Neural crest cell (in vitro differentiated cells): Measurements from ENCODE around the gene SAE1. TPM values are rescaled to one million over a fixed set of nuclear protein-coding genes. Genes with fewer than 3 reads are reported as not detected.

Experiments
- DNase-seq: peaks from one replicate; pipeline ENCODE4 v3.0.0; 2021; ENCODE audit warnings: low read depth, mixed read lengths, low spot score
- H3K27ac Mint-ChIP-seq: one replicate; pipeline ENCODE4 v1.8.0; 2021; ENCODE audit warnings: mild to moderate bottlenecking, mixed read lengths; ENCODE audit not compliant: unreplicated experiment
- H3K27me3 Mint-ChIP-seq: 2 replicates; pipeline ENCODE4 v1.8.0; 2021; ENCODE audit warnings: low read depth, mild to moderate bottlenecking, mixed read lengths
- H3K36me3 Mint-ChIP-seq: 2 replicates; pipeline ENCODE4 v1.8.0; 2021; ENCODE audit warnings: low read depth, mild to moderate bottlenecking, mixed read lengths
- H3K4me1 Mint-ChIP-seq: 2 replicates; pipeline ENCODE4 v1.8.0; 2021; ENCODE audit warnings: mixed read lengths
- H3K4me3 Mint-ChIP-seq: one replicate; pipeline ENCODE4 v1.8.0; 2021; ENCODE audit warnings: mild to moderate bottlenecking, mixed read lengths
- H3K9me3 Mint-ChIP-seq: 2 replicates; pipeline ENCODE4 v1.8.0; 2021; ENCODE audit warnings: mixed read lengths
- CTCF ChIP-seq: fragments of 200-600 bp; sonication (generic); conservative IDR thresholded peaks from 2 replicates; pipeline ENCODE4 v1.5.0; 2021; ENCODE audit warnings: antibody characterized with exemption, mild to moderate bottlenecking
- microRNA-seq: library from miRNA; unstranded; fragments of <30 nt; microRNA quantifications from one replicate; pipeline ENCODE4, GENCODE V29; 2020
- total RNA-seq: library from RNA; stranded (reverse); gene quantifications from 2 replicates; pipeline ENCODE4 v1.2.1, GENCODE V29; 2021

The SAE1 gene
- total RNA-seq, 1 donor from 2014 or later, result 280 TPM

- Mint-ChIP-seq H3K36me3 (peaks cover 10% of the 10 kb centered on the region), H3K27ac (no peak overlapping the region), H3K9me3 (no peaks in the 10 kb centered on the region), H3K27me3 (no peaks in the 10 kb centered on the region), H3K4me3 (peak overlapping the region; percentile 98), H3K4me1 (peaks cover 31% of the 10 kb centered on the region)
- no peak for TF ChIP-seq CTCF
- no peak for DNase-seq
These were observed 127.8 kb downstream of the SAE1 start for GRCh38 chr19:47258434-47258833.

GRCh38 chr19:47258895-47259555, 128.4 kb downstream of the SAE1 start:
- H3K4me3 Mint-ChIP-seq, result peak overlapping the region; percentile 98
- peaks cover 31% of the 10 kb centered on the region for H3K4me1 Mint-ChIP-seq
- no peaks in the 10 kb centered on the region for H3K9me3 Mint-ChIP-seq
- no peak for TF ChIP-seq CTCF
- DNase-seq, result no peak
- peaks cover 11% of the 10 kb centered on the region for H3K36me3 Mint-ChIP-seq
- H3K27me3 Mint-ChIP-seq, result no peaks in the 10 kb centered on the region
- H3K27ac Mint-ChIP-seq, result peak overlapping the region; percentile 67

Small RNAs within 50 kb of the gene (microRNA-seq; reads per million reads assigned to microRNA genes)
- gene MIR3190 (not detected), gene MIR3191 (not detected)

Other genes starting within 250 kb of the SAE1 start
- 1.5 and 1.9 TPM in 2 replicates for gene NPAS1, start 111.0 kb upstream of the SAE1 start, total RNA-seq
- gene TMEM160, start 82.2 kb upstream of the SAE1 start, total RNA-seq, result 51.1 and 57.5 TPM in 2 replicates
- 103 and 104 TPM in 2 replicates for gene ZC3H4, start 17.1 kb upstream of the SAE1 start, total RNA-seq
- 6.1 and 6.3 TPM in 2 replicates for gene BBC3, start 100.4 kb downstream of the SAE1 start, total RNA-seq
- gene CCDC9, start 125.7 kb downstream of the SAE1 start, total RNA-seq, result 24.6 and 26.1 TPM in 2 replicates
- gene INAFM1, start 144.1 kb downstream of the SAE1 start, total RNA-seq, result 10.2 and 10.6 TPM in 2 replicates
- gene C5AR1, start 179.0 kb downstream of the SAE1 start, total RNA-seq, result 0.44 TPM in 1 of 2 replicates, not detected in the other
- gene C5AR2, start 201.3 kb downstream of the SAE1 start, total RNA-seq, result not detected in 2 replicates
- 31.6 and 32.4 TPM in 2 replicates for gene DHX34, start 218.5 kb downstream of the SAE1 start, total RNA-seq